ENCODE measurements around the gene TNNI2.

DNA sequence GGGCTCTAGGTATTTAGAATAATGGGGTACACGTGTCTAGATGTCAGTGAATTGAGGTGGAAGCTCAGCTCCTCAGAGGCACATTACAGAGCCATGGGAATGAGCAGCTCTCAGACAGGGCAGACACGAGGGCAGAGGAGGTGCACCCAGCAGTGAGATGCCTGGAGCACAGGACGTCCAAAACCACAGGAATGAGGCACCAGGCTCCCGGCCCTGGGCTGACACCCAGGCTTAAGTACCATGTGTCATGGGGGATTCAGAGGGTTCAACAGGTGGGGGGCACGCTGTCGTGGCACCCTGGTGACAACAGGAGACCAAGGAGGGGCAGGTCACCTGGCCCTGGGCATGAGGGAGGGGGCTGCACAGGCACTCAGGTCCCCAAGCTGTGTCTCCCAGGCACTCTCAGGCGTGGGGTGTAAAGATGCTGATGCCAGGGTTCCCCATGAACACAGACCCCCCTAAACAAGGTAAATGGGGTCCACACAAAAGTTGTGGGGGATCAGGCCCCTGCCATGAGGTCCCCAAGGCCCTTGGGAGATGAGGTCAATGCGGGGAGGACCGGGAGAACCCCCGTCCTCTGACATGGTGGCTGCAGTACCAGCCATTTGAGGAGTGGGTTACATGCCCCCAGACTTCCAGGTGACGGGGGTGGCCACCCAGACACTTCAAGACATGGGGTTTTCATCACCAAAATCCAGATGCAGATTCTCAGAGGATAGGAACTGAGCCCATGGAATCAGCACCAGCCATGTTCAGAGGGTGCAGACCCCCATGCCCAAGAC, 9.6 kb upstream of the TNNI2 start:
- TF ChIP-seq POLR2A (IDR thresholded peaks at IDR 0.05) (no peak), POLR2AphosphoS5 (IDR thresholded peaks at IDR 0.05) (no peak)
- TF ChIP-seq, protein P1, sequence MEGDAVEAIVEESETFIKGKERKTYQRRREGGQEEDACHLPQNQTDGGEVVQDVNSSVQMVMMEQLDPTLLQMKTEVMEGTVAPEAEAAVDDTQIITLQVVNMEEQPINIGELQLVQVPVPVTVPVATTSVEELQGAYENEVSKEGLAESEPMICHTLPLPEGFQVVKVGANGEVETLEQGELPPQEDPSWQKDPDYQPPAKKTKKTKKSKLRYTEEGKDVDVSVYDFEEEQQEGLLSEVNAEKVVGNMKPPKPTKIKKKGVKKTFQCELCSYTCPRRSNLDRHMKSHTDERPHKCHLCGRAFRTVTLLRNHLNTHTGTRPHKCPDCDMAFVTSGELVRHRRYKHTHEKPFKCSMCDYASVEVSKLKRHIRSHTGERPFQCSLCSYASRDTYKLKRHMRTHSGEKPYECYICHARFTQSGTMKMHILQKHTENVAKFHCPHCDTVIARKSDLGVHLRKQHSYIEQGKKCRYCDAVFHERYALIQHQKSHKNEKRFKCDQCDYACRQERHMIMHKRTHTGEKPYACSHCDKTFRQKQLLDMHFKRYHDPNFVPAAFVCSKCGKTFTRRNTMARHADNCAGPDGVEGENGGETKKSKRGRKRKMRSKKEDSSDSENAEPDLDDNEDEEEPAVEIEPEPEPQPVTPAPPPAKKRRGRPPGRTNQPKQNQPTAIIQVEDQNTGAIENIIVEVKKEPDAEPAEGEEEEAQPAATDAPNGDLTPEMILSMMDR (IDR thresholded peaks at IDR 0.05 in 8 of 11, conservative IDR thresholded peaks at IDR 0.05 in 3 of 11) = no peak

Measured in spleen (tissue), 7 donors.